Caco-2 (cell line): ENCODE measurements around the gene KREMEN1. TPM values are rescaled to one million over a fixed set of nuclear protein-coding genes. Genes with fewer than 3 reads are reported as not detected.

Experiments
- BruUV-seq: library from RNA; stranded (reverse); fragments of 400-500 nt; replicated peaks from 2 replicates; lab custom pipeline; 2021; lab: Mats Ljungman, UMichigan
- CTCF ChIA-PET: fragments of 300-600 bp; sonication (Branson Sonifier 250); formaldehyde crosslinking; loops from one replicate; lab custom pipeline; 2022; ENCODE audit warnings: antibody characterized with exemption; lab: Charles Lee
- POLR2A ChIA-PET: fragments of 300-600 bp; sonication (Branson Sonifier 250); formaldehyde crosslinking; loops from one replicate; lab custom pipeline; 2022; ENCODE audit warnings: antibody characterized with exemption; lab: Charles Lee
- DNase-seq, 2 experiments: peaks; one replicate each; pipeline versions ENCODE4 v3.0.0 to v3.0.0-alpha.2; 2020 to 2022
- H3K27me3 ChIP-seq: replicated peaks from 2 replicates; pipeline ENCODE4 v1.6.0; 2011; ENCODE audit warnings: low read length; ENCODE audit not compliant: control insufficient read depth, insufficient read depth
- H3K36me3 ChIP-seq: 2 replicates; pipeline ENCODE4 v1.5.1; 2011; ENCODE audit warnings: low read length; ENCODE audit not compliant: control insufficient read depth, insufficient read depth
- H3K4me1 ChIP-seq: fragments of 250-450 bp; sonication (Bioruptor Pico); 2 replicates; pipeline ENCODE4 v1.5.1; 2020; ENCODE audit warnings: mild to moderate bottlenecking
- H3K4me3 ChIP-seq: 2 replicates; pipeline ENCODE4 v1.5.1; 2011; ENCODE audit warnings: low read depth, mild to moderate bottlenecking, control low read depth, low read length
- H3K9me3 ChIP-seq: fragments of 250-450 bp; sonication (Bioruptor Pico); 2 replicates; pipeline ENCODE4 v1.5.1; 2020; ENCODE audit warnings: mild to moderate bottlenecking, moderate library complexity
- H3K27ac Mint-ChIP-seq: one replicate; pipeline ENCODE4 v1.8.0; 2022; ENCODE audit warnings: mixed read lengths; ENCODE audit not compliant: unreplicated experiment
- H3K27me3 Mint-ChIP-seq: one replicate; pipeline ENCODE4 v1.8.0; 2022; ENCODE audit warnings: mixed read lengths; ENCODE audit not compliant: insufficient read depth, unreplicated experiment
- H3K36me3 Mint-ChIP-seq: one replicate; pipeline ENCODE4 v1.8.0; 2022; ENCODE audit warnings: mild to moderate bottlenecking, mixed read lengths; ENCODE audit not compliant: insufficient read depth, unreplicated experiment
- H3K4me1 Mint-ChIP-seq: one replicate; pipeline ENCODE4 v1.8.0; 2022; ENCODE audit warnings: low read depth, mixed read lengths; ENCODE audit not compliant: unreplicated experiment
- H3K4me3 Mint-ChIP-seq: one replicate; pipeline ENCODE4 v1.8.0; 2022; ENCODE audit warnings: mild to moderate bottlenecking, moderate library complexity, mixed read lengths; ENCODE audit not compliant: unreplicated experiment
- H3K9me3 Mint-ChIP-seq: one replicate; pipeline ENCODE4 v1.8.0; 2022; ENCODE audit warnings: mixed read lengths; ENCODE audit not compliant: unreplicated experiment
- CTCF ChIP-seq, 2 experiments: fragments of 200-600 bp in 1 of 2; IDR thresholded peaks; 1 replicate in 1 of 2; 2 replicates in 1 of 2; pipeline versions ENCODE4 v1.5.1 to v1.8.0; 2011 to 2022; ENCODE audit warnings: antibody characterized with exemption in 1 of 2, control low read depth in 1 of 2, inconsistent platforms in 1 of 2, low read depth in 1 of 2, low read length in 1 of 2, mild to moderate bottlenecking in 1 of 2, moderate library complexity in 1 of 2; ENCODE audit not compliant: insufficient read depth in 1 of 2, severe bottlenecking in 1 of 2, unreplicated experiment in 1 of 2
- intact Hi-C: fragments of 100-400 bp; cut with micrococcal nuclease; formaldehyde crosslinking; loops from one replicate; pipeline ENCODE4 v1.10.0; 2022; ENCODE audit not compliant: unreplicated experiment
- total RNA-seq: library from RNA; stranded (reverse); gene quantifications from 2 replicates; pipeline ENCODE4 v1.2.3, GENCODE V29; 2022

The KREMEN1 gene
- total RNA-seq, 1 experiment from 2014 or later: 29.7 TPM

DNA sequence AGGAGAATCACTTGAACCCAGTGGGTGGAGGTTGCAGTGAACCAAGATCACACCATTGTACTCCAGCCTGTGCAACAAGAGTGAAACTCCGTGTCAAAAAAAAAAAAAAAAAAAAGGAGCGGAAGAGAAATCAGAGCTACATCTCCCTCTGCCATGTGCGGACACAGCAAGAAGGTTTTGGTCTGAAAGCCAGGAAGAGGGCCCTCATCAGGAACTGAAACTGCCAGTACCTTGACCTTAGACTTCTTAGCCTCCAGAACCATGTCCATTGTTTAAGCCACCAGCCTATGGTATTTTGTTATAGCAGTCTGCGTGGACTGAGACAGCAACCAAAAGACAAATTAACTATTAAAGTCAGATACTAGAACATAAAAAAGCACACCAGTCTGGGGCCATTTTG lies 41.6 kb downstream of the KREMEN1 start:
- ChIA-PET POLR2A (no interaction called here), CTCF (interaction anchor here (0.7 kb wide), 1 partner anchor 216 kb away, joined by 3 read pairs; no protein-coding TSS in a partner anchor)
- Histone ChIP-seq H3K9me3 (no peaks in the 10 kb centered on the region), H3K36me3 (no peaks in the 10 kb centered on the region), H3K27me3 (no peaks in the 10 kb centered on the region), H3K4me1 (peaks cover 27% of the 10 kb centered on the region), H3K4me3 (no peak overlapping the region)
- intact Hi-C loops: loop anchor here (5.0 kb wide), 1 partner anchor 38 kb away; no protein-coding TSS in a partner anchor
- H3K4me1 Mint-ChIP-seq: peaks cover 27% of the 10 kb centered on the region
- H3K36me3 Mint-ChIP-seq: peaks cover 17% of the 10 kb centered on the region
- H3K4me3 Mint-ChIP-seq: no peak overlapping the region
- H3K9me3 Mint-ChIP-seq: peaks cover 1% of the 10 kb centered on the region
- no peaks in the 10 kb centered on the region for H3K27me3 Mint-ChIP-seq
- BruUV-seq: no TSS peak
- DNase-seq: no peak
- no peak overlapping the region for H3K27ac Mint-ChIP-seq
- no peak for TF ChIP-seq CTCF (IDR thresholded peaks at IDR 0.05; ENCODE audit: insufficient read depth in 1 of 2, low read depth in 1 of 2, low read length in 1 of 2, severe bottlenecking in 1 of 2, unreplicated experiment in 1 of 2)

- no peaks in the 10 kb centered on the region for H3K9me3 ChIP-seq
- CTCF ChIA-PET: interaction anchor here (0.6 kb wide), 1 partner anchor 112 kb away, joined by 4 read pairs; no protein-coding TSS in a partner anchor
- H3K36me3 ChIP-seq: no peaks in the 10 kb centered on the region
- no peak for DNase-seq
- Mint-ChIP-seq H3K4me3 (no peak overlapping the region), H3K4me1 (peaks cover 22% of the 10 kb centered on the region), H3K9me3 (peaks cover 10% of the 10 kb centered on the region), H3K36me3 (peaks cover 13% of the 10 kb centered on the region), H3K27ac (peak overlapping the region; percentile 87), H3K27me3 (no peaks in the 10 kb centered on the region)
- H3K4me1 ChIP-seq: peaks cover 21% of the 10 kb centered on the region
- H3K27me3 ChIP-seq: no peaks in the 10 kb centered on the region
- TF ChIP-seq CTCF (IDR thresholded peaks at IDR 0.05; ENCODE audit: insufficient read depth in 1 of 2, low read depth in 1 of 2, low read length in 1 of 2, severe bottlenecking in 1 of 2, unreplicated experiment in 1 of 2): no peak
- POLR2A ChIA-PET: no interaction called here
- no TSS peak for BruUV-seq
- intact Hi-C loops: loop anchor here (5.0 kb wide), 1 partner anchor 43 kb away; the partner anchor contains the start of gene KREMEN1
- H3K4me3 ChIP-seq: no peak overlapping the region
Observed at GRCh38 chr22:29115682-29116288, 43.0 kb downstream of the KREMEN1 start.

DNA sequence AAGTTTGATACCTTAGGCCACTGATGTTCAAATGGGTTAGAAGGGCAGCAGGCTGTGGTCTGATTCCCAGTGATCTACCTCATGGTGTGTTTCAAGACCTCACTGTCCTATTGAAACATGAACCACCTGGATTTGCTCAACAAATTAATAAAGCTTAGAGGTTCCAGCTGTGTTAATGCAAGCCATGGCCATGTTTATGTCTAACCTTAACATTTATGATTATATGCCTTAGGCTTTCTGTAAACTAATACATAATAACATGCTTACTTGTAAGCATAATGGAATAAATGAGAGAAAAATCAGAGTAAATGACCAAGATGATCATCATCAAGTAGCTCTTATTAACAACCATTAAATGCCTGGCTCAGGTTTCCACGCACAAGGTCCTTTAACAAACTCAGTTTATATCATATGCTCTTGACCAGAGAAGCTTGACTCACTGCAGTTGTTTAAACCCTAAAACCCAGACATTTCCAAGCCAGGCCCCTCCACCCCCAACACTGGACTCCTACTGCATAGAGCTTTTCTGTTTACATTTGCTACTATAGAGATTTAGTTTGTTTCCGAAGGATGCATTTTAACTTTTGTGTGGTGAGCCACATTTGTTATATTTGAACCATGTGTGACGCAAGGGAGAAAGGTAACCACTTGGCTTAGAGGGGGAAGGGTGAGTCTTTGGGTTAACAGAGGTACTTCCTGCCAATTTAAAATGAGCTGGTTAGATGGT lies 43.7 kb downstream of the KREMEN1 start:
- Mint-ChIP-seq H3K4me1 (peaks cover 22% of the 10 kb centered on the region), H3K4me3 (no peak overlapping the region), H3K9me3 (peaks cover 10% of the 10 kb centered on the region), H3K36me3 (peaks cover 13% of the 10 kb centered on the region), H3K27me3 (no peaks in the 10 kb centered on the region), H3K27ac (no peak overlapping the region)
- no peak overlapping the region for H3K4me3 ChIP-seq
- DNase-seq: no peak
- H3K4me1 ChIP-seq: peaks cover 21% of the 10 kb centered on the region
- H3K36me3 ChIP-seq: no peaks in the 10 kb centered on the region
- CTCF ChIA-PET: no interaction called here
- no TSS peak for BruUV-seq
- H3K9me3 ChIP-seq: no peaks in the 10 kb centered on the region
- POLR2A ChIA-PET: interaction anchor here (0.7 kb wide), 1 partner anchor 927 kb away, joined by 6 read pairs; no protein-coding TSS in a partner anchor
- intact Hi-C loops: loop anchor here (5.0 kb wide), 1 partner anchor 44 kb away; the partner anchor contains the start of gene KREMEN1
- TF ChIP-seq CTCF (IDR thresholded peaks at IDR 0.05; ENCODE audit: insufficient read depth in 1 of 2, low read depth in 1 of 2, low read length in 1 of 2, severe bottlenecking in 1 of 2, unreplicated experiment in 1 of 2): no peak
- no peaks in the 10 kb centered on the region for H3K27me3 ChIP-seq
